Liver (tissue), 9 donors: ENCODE data around the gene ZNF415. TPM values are rescaled to one million over a fixed set of nuclear protein-coding genes. Genes with fewer than 3 reads are reported as not detected.

Experiments used
- DNase-seq: peaks from one replicate; pipeline ENCODE4 v3.0.0-alpha.2; 2017; ENCODE audit warnings: low spot score
- H3K27ac ChIP-seq, 2 donors: one replicate each; pipeline ENCODE4 v1.7.0; 2013; ENCODE audit warnings: inconsistent platforms in 2 of 2, low read length in 2 of 2, control low read depth in 1 of 2, low read depth in 1 of 2, mild to moderate bottlenecking in 1 of 2
- H3K27me3 ChIP-seq, 4 donors: one replicate each; pipeline versions ENCODE4 v1.6.1 to v1.7.0; 2013; ENCODE audit warnings: low read length in 3 of 4, inconsistent platforms in 1 of 4, mild to moderate bottlenecking in 1 of 4, moderate library complexity in 1 of 4; ENCODE audit not compliant: control insufficient read depth in 4 of 4, insufficient read depth in 4 of 4
- H3K36me3 ChIP-seq, 4 donors: one replicate each; pipeline versions ENCODE4 v1.6.1 to v1.7.0; 2013; ENCODE audit warnings: low read length in 3 of 4, mild to moderate bottlenecking in 3 of 4, low read depth in 1 of 4, moderate library complexity in 1 of 4; ENCODE audit not compliant: control insufficient read depth in 4 of 4, insufficient read depth in 3 of 4
- H3K4me1 ChIP-seq, 4 donors: one replicate each; pipeline versions ENCODE4 v1.6.1 to v1.7.0; 2013; ENCODE audit warnings: low read length in 3 of 4, mild to moderate bottlenecking in 3 of 4, moderate library complexity in 1 of 4; ENCODE audit not compliant: control insufficient read depth in 4 of 4, insufficient read depth in 4 of 4
- H3K4me3 ChIP-seq, 3 donors: one replicate each; pipeline versions ENCODE4 v1.6.1 to v1.7.0; 2013; ENCODE audit warnings: low read length in 3 of 3, control low read depth in 1 of 3, low read depth in 1 of 3, mild to moderate bottlenecking in 1 of 3
- H3K9ac ChIP-seq, 2 donors: one replicate each; pipeline ENCODE4 v1.7.0; 2013; ENCODE audit warnings: low read length in 2 of 2, mild to moderate bottlenecking in 2 of 2, moderate library complexity in 2 of 2, control low read depth in 1 of 2, low read depth in 1 of 2
- H3K9me3 ChIP-seq, 4 donors: one replicate each; pipeline versions ENCODE4 v1.6.1 to v1.7.0; 2013; ENCODE audit warnings: low read length in 3 of 4; ENCODE audit not compliant: control insufficient read depth in 4 of 4
- ATF3 ChIP-seq: IDR thresholded peaks from 2 replicates; pipeline ENCODE4 v1.6.1; 2016; ENCODE audit warnings: antibody characterized with exemption
- CTCF ChIP-seq: fragments of 150-350 bp; IDR thresholded peaks from 2 replicates; pipeline ENCODE4 v1.5.1; 2017; ENCODE audit warnings: improper control_type of control experiment, low read depth, low read length; ENCODE audit not compliant: missing input control
- EGR1 ChIP-seq, 2 donors: IDR thresholded peaks; 2 replicates each; pipeline ENCODE4 v1.6.1; 2016 to 2018; ENCODE audit warnings: antibody characterized with exemption in 2 of 2, low read depth in 2 of 2
- FOXA1 ChIP-seq: IDR thresholded peaks from 2 replicates; pipeline ENCODE4 v1.6.1; 2016; ENCODE audit warnings: antibody characterized with exemption
- FOXA2 ChIP-seq: IDR thresholded peaks from 2 replicates; pipeline ENCODE4 v1.6.1; 2016; ENCODE audit warnings: antibody characterized with exemption
- GABPA ChIP-seq, 2 donors: IDR thresholded peaks in 1 of 2; conservative IDR thresholded peaks in 1 of 2; 2 replicates each; pipeline ENCODE4 v1.6.1; 2016; ENCODE audit warnings: antibody characterized with exemption in 2 of 2, mild to moderate bottlenecking in 1 of 2, moderate library complexity in 1 of 2
- HNF4A ChIP-seq, 2 donors: conservative IDR thresholded peaks; 2 replicates each; pipeline ENCODE4 v1.6.1; 2016; ENCODE audit warnings: antibody characterized with exemption in 2 of 2, mild to moderate bottlenecking in 2 of 2
- HNF4G ChIP-seq: IDR thresholded peaks from 2 replicates; pipeline ENCODE4 v1.6.1; 2016; ENCODE audit warnings: antibody characterized with exemption
- JUND ChIP-seq, 2 donors: IDR thresholded peaks; 2 replicates each; pipeline ENCODE4 v1.6.1; 2016; ENCODE audit warnings: antibody characterized with exemption in 2 of 2
- MAX ChIP-seq: IDR thresholded peaks from 2 replicates; pipeline ENCODE4 v1.6.1; 2016; ENCODE audit warnings: antibody characterized with exemption
- NR2F2 ChIP-seq: IDR thresholded peaks from 2 replicates; pipeline ENCODE4 v1.6.1; 2016; ENCODE audit warnings: antibody characterized with exemption
- RAD21 ChIP-seq, 2 donors: IDR thresholded peaks; 2 replicates each; pipeline ENCODE4 v1.6.1; 2016; ENCODE audit warnings: antibody characterized with exemption in 2 of 2, mild to moderate bottlenecking in 2 of 2
- REST ChIP-seq: IDR thresholded peaks from 2 replicates; pipeline ENCODE4 v1.6.1; 2016; ENCODE audit warnings: antibody characterized with exemption, mild to moderate bottlenecking
- RXRA ChIP-seq, 2 donors: IDR thresholded peaks; 2 replicates each; pipeline ENCODE4 v1.6.1; 2017 to 2018; ENCODE audit warnings: antibody characterized with exemption in 2 of 2, mild to moderate bottlenecking in 1 of 2
- SP1 ChIP-seq: IDR thresholded peaks from 2 replicates; pipeline ENCODE4 v1.6.1; 2018; ENCODE audit warnings: antibody characterized with exemption, mild to moderate bottlenecking
- TAF1 ChIP-seq: conservative IDR thresholded peaks from 2 replicates; pipeline ENCODE4 v1.6.1; 2016; ENCODE audit warnings: antibody characterized with exemption, mild to moderate bottlenecking
- YY1 ChIP-seq: IDR thresholded peaks from 2 replicates; pipeline ENCODE4 v1.6.1; 2016; ENCODE audit warnings: antibody characterized with exemption, mild to moderate bottlenecking
- ZBTB33 ChIP-seq: IDR thresholded peaks from 2 replicates; pipeline ENCODE4 v1.6.1; 2016; ENCODE audit warnings: antibody characterized with exemption
- WGBS: extraction: QIAGEN DNeasy Blood & Tissue Kit; methylation state at CpG from one replicate; pipeline ENCODE4 v1.1.7; 2013; 5-methylcytosine and 5-hydroxymethylcytosine counted together
- polyA plus RNA-seq, 2 donors: library from polyadenylated mRNA; stranded (reverse) in 1 of 2; unstranded in 1 of 2; fragments of 200-250 nt in 1 of 2; fragments of >200 nt in 1 of 2; fragmentation: Nextera tagmentation in 1 of 2; extraction: Ambion mirVana in 1 of 2; gene quantifications; one replicate each; pipeline versions ENCODE4 v1.2.1 to v1.2.3, GENCODE V29; 2013 to 2015
- total RNA-seq, 2 donors: library from RNA; depleted of rRNA; stranded (reverse); fragments of >200 nt; gene quantifications; one replicate each; pipeline ENCODE4 v1.2.3, GENCODE V29; 2014
- donor health status: healthy.
- donor health status: healthy.
- donor health status: healthy.
- donor health status: healthy.
- donor health status: healthy.

The ZNF415 gene
- total and polyA plus RNA-seq, 4 donors: 0.65 to 2.4 (median 1.2) TPM

GRCh38 chr19:53094754-53095575 is 37.7 kb downstream of the ZNF415 start:
- 82% methylated on average over 29 of the region's 29 CpGs for WGBS

GRCh38 chr19:53092723-53093122 is 40.0 kb downstream of the ZNF415 start:
- H3K9me3 ChIP-seq: peaks cover 0 to 2% (median 0%) of the 10 kb centered on the region in 4 donors
- H3K4me1 ChIP-seq: no peaks in the 10 kb centered on the region
- no peak overlapping the region for H3K27ac ChIP-seq
- no peak for DNase-seq
- H3K27me3 ChIP-seq: no peaks in the 10 kb centered on the region
- TF ChIP-seq YY1 (no peak), NR2F2 (no peak), REST (no peak), RXRA (IDR thresholded peaks at IDR 0.05) (no peak), SP1 (no peak), MAX (no peak), FOXA1 (no peak), HNF4G (no peak), RAD21 (IDR thresholded peaks at IDR 0.05) (no peak)
- no peak overlapping the region for H3K4me3 ChIP-seq
- peaks cover 3 to 34% (median 14%) of the 10 kb centered on the region in 4 donors for H3K36me3 ChIP-seq
- no peak overlapping the region for H3K9ac ChIP-seq
- 0% methylated on average over 1 of the region's 1 CpG for WGBS

More at GRCh38 chr19:53094754-53095575, 37.7 kb downstream of the ZNF415 start:
- no peak overlapping the region for H3K27ac ChIP-seq
- no peak for TF ChIP-seq HNF4G
- TF ChIP-seq RXRA (IDR thresholded peaks at IDR 0.05): no peak
- TF ChIP-seq EGR1 (IDR thresholded peaks at IDR 0.05; ENCODE audit: low read depth in 2 of 2): no peak
- H3K36me3 ChIP-seq: peaks cover 8 to 19% (median 11%) of the 10 kb centered on the region in 4 donors
- no peak overlapping the region for H3K9ac ChIP-seq
- no peaks in the 10 kb centered on the region for H3K4me1 ChIP-seq
- DNase-seq: no peak
- no peak overlapping the region for H3K4me3 ChIP-seq
- peaks cover 0 to 2% (median under 1%) of the 10 kb centered on the region in 4 donors for H3K9me3 ChIP-seq
- no peaks in the 10 kb centered on the region for H3K27me3 ChIP-seq

- no peak overlapping the region for H3K27ac ChIP-seq
- H3K4me1 ChIP-seq: no peaks in the 10 kb centered on the region
- peaks cover 3 to 38% (median 16%) of the 10 kb centered on the region in 4 donors for H3K36me3 ChIP-seq
- no peak overlapping the region for H3K4me3 ChIP-seq
- peaks cover 0 to 2% (median 1%) of the 10 kb centered on the region in 4 donors for H3K9me3 ChIP-seq
- DNase-seq: no peak
- WGBS: 92% methylated on average over 19 of the region's 19 CpGs
- no peak overlapping the region for H3K9ac ChIP-seq
- H3K27me3 ChIP-seq: no peaks in the 10 kb centered on the region
- TF ChIP-seq EGR1 (IDR thresholded peaks at IDR 0.05; ENCODE audit: low read depth in 2 of 2) (no peak), CTCF (no peak), FOXA1 (no peak), ATF3 (no peak), TAF1 (no peak), ZBTB33 (no peak), HNF4A (conservative IDR thresholded peaks at IDR 0.05) (no peak), GABPA (IDR thresholded peaks at IDR 0.05 in 1 of 2, conservative IDR thresholded peaks at IDR 0.05 in 1 of 2) (no peak), RAD21 (IDR thresholded peaks at IDR 0.05) (no peak), RXRA (IDR thresholded peaks at IDR 0.05) (no peak), SP1 (no peak), NR2F2 (no peak), YY1 (no peak), JUND (IDR thresholded peaks at IDR 0.05) (no peak), FOXA2 (no peak)
These were observed 41.1 kb downstream of the ZNF415 start for GRCh38 chr19:53091413-53092254.
